Measurements from ENCODE around the gene AK8.

The AK8 gene

GRCh38 chr9:132877824-132878694 is at the start of gene AK8:
Gene AK8, minus strand, starts transcription at chr9:132878284. Its CDS starts 29 bp downstream, at chr9:132878255.
- peak; percentile 90 for DNase-seq (ENCODE audit: low spot score)

GRCh38 chr9:132927704-132928103 is 49.6 kb upstream of the AK8 start:
- DNase-seq (ENCODE audit: low spot score): no peak

DNA sequence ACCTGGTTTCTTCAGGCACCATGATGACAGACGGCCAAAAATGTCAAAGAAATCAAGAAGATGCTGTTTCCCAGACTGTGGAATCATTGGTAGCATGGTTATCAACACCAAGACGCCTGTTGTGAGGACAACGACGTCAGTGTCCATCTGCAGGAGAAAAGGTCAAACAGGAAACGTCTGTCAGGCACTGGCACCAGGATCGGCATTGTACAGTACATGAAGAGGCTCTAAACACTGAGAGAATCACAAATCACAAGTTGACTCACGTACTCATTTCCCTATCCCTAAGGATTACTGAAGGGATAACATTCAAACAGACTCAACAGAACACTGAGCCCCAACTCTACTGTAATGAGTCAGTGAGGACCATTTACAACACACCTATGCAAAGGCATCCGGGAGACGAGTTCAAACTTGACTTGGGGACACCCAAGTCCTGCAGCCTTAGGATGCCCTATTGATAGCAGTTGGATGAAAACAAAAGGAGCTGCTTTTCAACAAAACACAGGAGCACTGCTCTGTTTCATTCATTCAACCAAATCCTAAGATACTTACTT is 45.3 kb upstream of the AK8 start:
- no peak for DNase-seq (ENCODE audit: low spot score)

DNA sequence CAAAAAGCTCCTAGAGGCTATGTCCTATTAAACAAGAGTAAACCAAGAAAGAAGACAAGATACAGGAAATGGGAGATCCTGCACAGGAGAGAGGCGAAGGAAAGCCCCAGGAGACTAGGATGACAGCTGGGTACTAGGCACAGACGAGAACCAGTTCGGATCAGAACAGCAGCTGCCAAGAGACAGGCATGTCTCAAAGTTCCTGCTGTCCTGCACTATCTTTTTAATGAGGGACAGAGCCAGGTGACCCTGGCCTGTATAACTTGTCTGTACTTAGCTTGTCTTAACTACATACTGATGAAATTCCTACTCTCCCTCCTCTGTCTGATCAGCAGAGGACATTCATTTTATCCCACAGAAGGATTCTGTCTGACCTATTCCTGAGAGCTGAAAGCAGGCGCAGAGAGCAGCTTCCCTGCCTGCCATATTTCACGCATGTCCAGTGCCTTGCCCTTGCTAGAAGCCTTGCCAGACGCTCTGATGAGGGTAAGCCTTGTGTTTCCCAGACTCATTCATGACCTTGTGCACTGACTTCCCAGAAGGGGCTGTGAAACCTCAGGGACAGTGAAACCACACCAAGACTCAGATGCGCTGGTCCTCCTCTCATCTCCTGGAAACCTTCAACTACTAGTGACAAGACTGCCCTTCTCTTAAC is 41.7 kb upstream of the AK8 start:
- no peak for DNase-seq (ENCODE audit: low spot score)

- DNase-seq (ENCODE audit: low spot score): no peak
These were observed 36.8 kb upstream of the AK8 start for GRCh38 chr9:132914924-132915323.

- DNase-seq (ENCODE audit: low spot score): no peak
These were observed 34.0 kb upstream of the AK8 start for GRCh38 chr9:132912131-132912530.

GRCh38 chr9:132910376-132910775 is 32.3 kb upstream of the AK8 start:
- no peak for DNase-seq (ENCODE audit: low spot score)

- no peak for DNase-seq (ENCODE audit: low spot score)
These were observed 31.2 kb upstream of the AK8 start for GRCh38 chr9:132909311-132909710.

DNA sequence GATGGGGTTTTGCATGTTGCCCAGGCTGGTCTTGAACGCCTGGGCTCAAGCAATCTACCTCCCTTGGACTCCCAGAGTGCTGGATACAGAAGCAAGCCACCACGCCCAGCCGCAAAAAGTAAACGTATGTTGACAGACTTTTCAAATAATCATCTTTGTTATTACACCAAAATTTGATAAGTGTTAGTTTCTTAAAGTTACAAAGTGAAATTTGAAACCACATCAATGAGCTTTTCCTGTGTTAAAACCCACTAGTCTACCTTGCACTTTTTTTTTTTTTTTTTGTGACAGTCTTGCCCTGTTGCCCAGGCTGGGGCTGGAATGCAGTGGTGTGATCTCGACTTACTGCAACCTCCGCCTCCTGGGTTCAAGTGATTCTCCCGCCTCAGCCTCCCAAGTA is 30.6 kb upstream of the AK8 start:
- no peak for DNase-seq (ENCODE audit: low spot score)

DNA sequence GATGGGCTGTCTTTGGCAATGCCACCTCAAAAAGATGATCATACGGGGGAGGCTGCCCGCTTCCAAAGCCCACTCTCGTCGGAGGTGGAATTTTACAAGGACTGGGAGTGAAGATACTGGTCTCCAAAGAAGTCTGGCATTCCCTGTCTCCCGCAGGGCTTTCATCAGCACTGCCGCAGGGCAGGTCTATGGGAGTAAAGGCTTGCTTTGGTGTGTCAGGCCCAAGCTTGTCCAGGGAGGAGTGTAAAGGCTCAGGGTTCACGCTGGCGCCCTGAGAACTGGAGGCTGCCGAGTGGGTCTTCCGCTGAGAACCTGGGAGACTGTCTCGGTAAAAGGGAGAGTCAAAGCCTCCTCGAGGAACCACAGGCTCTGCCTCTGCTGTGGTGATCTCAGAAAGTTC is 27.6 kb upstream of the AK8 start:
- DNase-seq (ENCODE audit: low spot score): no peak

GRCh38 chr9:132903574-132904492 is 25.7 kb upstream of the AK8 start:
- DNase-seq (ENCODE audit: low spot score): no peak

GRCh38 chr9:132901858-132902831 is 24.1 kb upstream of the AK8 start:
- peak; percentile 81 for DNase-seq (ENCODE audit: low spot score)

DNA sequence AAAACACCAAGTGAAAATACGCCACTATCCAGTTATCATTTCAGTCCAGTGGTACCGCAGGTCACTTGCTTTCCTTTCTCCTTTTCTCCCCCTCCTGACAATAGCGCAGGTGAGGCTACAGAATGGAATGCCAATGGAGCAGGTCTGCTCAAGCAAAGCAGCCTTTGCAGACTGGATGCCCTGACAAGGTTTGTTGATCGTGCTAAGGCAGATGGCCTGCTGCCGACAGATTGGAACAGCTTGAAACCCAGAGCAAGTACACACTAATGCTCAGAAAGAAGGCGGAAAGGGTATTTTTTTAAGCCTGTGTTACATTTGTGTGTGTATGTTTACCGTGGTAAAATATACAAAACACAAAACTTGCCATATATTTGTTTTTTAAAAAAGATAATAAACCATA is 20.0 kb upstream of the AK8 start:
- DNase-seq (ENCODE audit: low spot score): no peak

GRCh38 chr9:132896906-132897305 is 18.8 kb upstream of the AK8 start:
- no peak for DNase-seq (ENCODE audit: low spot score)

DNA sequence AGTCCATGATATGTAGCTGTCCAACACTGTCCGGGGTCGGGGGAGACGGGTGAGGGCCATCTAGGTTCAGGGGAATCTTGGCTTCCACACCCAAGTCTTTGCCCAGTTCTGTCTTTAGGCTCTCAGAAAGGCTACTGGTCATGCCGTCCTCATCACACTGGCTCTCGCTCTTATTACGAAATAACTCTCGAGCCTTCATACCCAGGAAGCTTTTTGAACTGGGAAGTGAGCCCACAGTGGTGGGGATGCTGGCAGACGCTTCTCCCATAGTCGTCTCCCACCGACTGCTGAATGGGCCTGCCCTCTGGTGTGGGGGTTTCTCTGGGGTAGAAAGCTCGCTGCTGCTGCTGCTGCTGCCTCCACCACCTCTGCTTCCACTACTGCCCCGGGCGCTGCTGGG is 18.2 kb upstream of the AK8 start:
- no peak for DNase-seq (ENCODE audit: low spot score)

GRCh38 chr9:132894862-132895835 is 17.1 kb upstream of the AK8 start:
- DNase-seq (ENCODE audit: low spot score): no peak

GRCh38 chr9:132894346-132894745 is 16.3 kb upstream of the AK8 start:
- DNase-seq (ENCODE audit: low spot score): no peak

GRCh38 chr9:132892400-132892799 is 14.3 kb upstream of the AK8 start:
- no peak for DNase-seq (ENCODE audit: low spot score)

DNA sequence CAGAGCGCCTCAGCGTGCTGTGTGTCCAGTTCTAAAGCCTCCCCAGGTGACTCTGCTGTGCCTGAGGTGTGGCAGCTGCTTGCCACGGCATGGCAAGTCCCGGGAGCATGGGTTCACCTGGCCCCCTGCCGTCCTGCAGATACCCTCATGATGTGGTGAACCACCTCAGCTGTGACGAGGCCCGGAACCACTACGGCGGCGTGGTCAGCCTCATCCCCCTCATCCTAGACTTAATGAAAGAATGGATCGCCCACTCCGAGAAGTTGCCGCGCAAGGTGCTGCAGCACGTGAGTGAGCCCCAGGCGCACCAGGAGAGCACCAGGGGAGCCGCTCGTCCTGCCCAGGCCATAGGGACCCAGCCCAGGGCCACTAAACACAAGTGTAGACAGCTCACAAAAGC is 10.1 kb upstream of the AK8 start:
- no peak for DNase-seq (ENCODE audit: low spot score)
